COR-L47 (cell line): ENCODE data around the gene RAD51B.

Experiments
- DNase-seq: peaks from one replicate; lab custom pipeline; 2025; lab: John Stamatoyannopoulos, UW

Gene RAD51B

GRCh38 chr14:68637106-68638021 lies 817.8 kb downstream of the RAD51B start:
- DNase-seq = no peak

GRCh38 chr14:68638141-68638999 lies 818.8 kb downstream of the RAD51B start:
- no peak for DNase-seq

GRCh38 chr14:68639000-68639757 lies 819.6 kb downstream of the RAD51B start:
- no peak for DNase-seq

- no peak for DNase-seq
These were observed 820.4 kb downstream of the RAD51B start for GRCh38 chr14:68639758-68640574.

- DNase-seq = no peak
These were observed 824.1 kb downstream of the RAD51B start for GRCh38 chr14:68643673-68644072.

- no peak for DNase-seq
These were observed 824.5 kb downstream of the RAD51B start for GRCh38 chr14:68644101-68644500.

GRCh38 chr14:68645371-68645770 lies 825.8 kb downstream of the RAD51B start:
- DNase-seq = no peak

- no peak for DNase-seq
These were observed 830.1 kb downstream of the RAD51B start for GRCh38 chr14:68649476-68650189.

GRCh38 chr14:68650404-68650994 lies 830.9 kb downstream of the RAD51B start:
- DNase-seq = no peak

GRCh38 chr14:68651075-68651474 lies 831.5 kb downstream of the RAD51B start:
- no peak for DNase-seq

GRCh38 chr14:68651652-68652432 lies 832.3 kb downstream of the RAD51B start:
- no peak for DNase-seq

- DNase-seq = no peak
These were observed 832.8 kb downstream of the RAD51B start for GRCh38 chr14:68652433-68652690.

- DNase-seq = no peak
These were observed 833.5 kb downstream of the RAD51B start for GRCh38 chr14:68653108-68653507.

GRCh38 chr14:68653804-68654203 lies 834.2 kb downstream of the RAD51B start:
- no peak for DNase-seq

- no peak for DNase-seq
These were observed 834.9 kb downstream of the RAD51B start for GRCh38 chr14:68654471-68654941.

- DNase-seq = no peak
These were observed 835.6 kb downstream of the RAD51B start for GRCh38 chr14:68655021-68655831.

- no peak for DNase-seq
These were observed 836.3 kb downstream of the RAD51B start for GRCh38 chr14:68655911-68656316.

GRCh38 chr14:68656452-68656851 lies 836.9 kb downstream of the RAD51B start:
- DNase-seq = no peak
